Islet precursor cell (in vitro differentiated cells): ENCODE measurements around the gene PHACTR1.
"Not testable (repeated sequence)": the region's sequence is repeated elsewhere in the genome, so short reads cannot be mapped to it uniquely, and the experiment has no call there.

ENCODE experiments used
- DNase-seq: peaks from one replicate; pipeline ENCODE4 v3.0.0-alpha.2; 2018

The PHACTR1 gene

DNA sequence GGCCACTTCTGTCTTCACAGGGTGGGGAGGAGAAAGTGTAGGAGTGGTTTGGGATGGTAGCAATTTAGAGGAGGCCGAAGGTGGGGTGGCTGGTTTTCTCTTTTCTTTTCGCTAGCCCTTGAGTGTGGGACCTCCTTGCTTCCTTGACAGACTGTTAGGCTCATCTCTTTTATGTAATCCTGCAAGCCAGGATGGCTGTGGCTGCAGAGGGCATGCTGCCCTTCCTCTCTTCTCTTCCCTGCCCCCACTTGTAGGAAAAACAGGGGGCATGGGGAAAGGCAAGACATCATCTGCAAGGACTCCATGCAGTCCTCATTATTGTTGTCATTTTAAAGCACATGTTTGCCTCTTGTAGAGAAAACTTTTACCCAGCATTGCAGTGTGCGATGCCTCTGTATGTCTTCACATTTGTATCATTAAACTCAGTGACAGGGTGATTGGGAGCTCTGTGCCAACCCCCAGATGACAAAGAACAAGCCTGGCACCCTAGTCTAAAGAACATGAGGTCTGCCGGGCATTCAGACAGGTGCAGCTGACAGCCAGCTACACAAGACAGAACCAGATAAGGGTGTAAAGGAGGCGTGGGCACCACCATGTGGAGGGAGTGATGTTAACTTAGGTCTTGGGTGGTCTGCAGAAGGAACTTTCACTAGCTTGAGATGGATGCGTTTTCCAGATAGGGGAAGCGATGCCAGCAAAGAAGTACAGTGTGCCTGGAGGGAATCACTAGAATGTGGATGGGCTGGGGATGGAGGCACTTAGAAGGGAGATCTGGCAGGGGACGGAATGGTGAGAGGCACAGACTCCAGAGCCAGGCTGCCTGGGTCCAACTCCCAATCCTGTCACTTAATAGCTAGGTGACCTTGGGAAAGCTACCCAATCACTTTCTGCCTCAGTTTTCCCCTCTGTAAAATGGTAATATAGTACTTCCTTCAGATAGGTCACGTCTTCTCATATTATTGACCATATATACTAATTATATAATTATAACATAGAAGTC, 404.2 kb downstream of the PHACTR1 start:
- DNase-seq = no peak

DNA sequence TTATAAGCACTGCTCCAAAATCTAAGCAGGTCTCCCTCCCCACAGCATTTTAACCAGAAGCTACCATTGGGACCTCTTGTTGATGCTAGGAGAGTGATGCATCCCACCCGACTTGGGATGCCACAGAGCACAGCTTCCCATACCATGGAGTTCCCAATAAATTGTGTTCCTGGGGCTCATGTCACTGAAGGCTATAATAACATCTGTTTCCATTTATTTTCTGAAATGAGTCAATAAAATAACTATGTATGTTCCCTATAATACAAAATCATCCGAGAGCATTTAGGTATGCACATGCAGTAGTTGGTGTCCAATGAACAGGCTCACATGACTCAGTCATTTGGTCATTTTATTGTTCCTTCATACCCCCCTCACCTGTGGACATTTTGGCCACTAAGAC, 407.6 kb downstream of the PHACTR1 start:
- DNase-seq = no peak

DNA sequence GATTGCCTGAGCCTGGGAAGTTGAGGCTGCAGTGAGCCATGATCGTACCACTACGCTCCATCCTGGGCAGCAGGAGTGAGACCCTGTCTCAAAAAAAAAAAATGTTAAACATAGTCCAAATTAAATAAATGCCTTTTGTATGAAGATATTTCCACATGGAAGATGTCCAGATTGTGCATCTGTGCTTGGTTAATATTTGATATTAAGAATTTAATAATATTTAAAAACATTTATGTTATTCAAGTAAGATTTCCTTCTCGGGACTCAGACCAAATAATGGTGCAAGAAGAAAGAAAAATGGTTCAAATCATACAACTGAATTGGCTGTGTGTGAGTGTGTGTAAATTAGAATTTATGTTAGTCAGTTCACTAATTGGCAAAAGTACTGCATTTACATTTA, 409.3 kb downstream of the PHACTR1 start:
- no peak for DNase-seq

DNA sequence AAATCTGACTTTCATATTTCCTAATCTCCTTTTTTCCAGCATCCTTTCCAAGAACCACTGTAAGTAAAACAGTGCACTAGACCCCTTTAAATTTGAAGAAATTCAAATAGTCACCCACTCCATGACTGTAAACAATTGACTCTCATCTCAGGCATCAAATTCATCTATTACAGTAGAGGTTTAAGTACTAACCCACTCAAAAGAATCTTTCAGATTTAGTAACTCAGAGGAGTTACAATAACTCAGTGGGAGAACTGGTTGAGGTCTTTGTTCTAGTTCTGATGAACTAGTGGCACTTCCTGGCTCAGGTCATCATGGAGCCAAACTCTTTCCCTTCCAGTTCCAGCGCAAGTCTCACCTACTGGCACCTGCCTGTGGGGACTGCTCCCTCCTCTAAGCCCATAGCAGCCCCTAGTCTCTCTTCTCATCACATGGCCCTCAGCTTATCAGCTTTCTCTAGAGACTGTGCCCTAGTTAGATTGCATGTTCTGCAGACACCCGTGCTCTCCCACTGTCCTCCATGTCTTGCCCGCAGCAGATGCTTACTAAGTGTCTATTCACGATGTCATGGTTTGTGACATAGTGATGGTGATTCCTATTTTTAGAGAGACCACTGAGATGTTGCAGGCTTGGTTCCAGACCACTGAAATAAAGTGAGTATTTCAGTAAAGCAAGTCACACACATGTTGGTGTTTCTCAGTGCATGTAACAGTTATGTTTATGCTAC, 415.5 kb downstream of the PHACTR1 start:
- DNase-seq = no peak

DNA sequence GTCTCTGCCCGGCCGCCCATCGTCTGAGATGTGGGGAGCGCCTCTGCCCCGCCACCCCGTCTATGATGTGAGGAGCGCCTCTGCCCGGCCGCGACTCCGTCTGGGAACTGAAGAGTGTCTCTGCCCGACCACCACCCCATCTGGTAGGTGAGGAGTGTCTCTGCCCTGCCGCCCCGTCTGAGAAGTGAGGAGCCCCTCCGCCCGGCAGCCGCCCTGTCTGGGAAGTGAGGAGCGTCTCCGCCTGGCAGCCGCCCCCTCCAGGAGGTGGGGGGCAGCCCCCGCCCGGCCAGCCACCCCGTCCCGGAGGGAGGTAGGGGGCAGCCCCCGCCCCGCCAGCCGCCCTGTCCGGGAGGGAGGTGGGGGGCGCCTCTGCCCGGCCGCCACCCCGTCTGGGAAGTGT, 417.3 kb downstream of the PHACTR1 start:
- not testable (repeated sequence) for DNase-seq

DNA sequence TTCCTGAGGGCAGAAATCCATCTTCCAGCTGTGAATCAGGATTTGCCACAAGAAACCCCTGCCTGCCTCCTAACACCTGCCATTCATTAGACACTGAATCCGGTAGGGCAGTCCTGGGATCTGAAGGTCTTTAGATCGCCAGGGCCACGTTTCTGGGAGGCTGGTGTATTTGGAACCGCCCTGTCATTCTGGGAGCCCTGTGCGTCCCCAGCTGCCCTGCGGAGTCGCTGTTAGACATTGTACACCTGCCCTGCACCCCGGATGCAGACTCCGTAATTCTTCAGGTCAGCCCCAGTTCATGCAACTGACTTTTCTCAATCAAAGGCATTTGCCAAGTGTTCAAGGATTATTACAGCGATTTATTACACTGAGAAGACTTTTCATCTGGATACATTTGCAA, 418.6 kb downstream of the PHACTR1 start:
- DNase-seq = no peak

DNA sequence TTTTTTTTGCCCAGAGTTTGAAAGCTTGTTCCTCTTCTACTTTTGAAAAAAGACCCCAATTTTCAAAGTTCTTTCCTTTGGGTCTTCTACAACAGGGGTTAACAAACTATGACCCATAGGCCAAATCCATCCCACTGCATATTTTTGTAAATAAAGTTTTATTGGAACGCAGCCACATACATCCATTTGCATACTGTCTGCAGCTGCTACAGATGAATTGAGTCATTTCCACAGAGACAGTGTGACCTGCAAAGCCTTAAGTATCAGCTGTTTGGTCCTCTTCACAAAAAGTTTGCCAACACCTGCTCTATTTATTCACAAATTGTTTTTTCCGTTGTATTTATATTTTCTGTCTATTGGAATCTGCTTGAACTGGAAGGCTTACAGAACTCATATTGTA, 422.6 kb downstream of the PHACTR1 start:
- no peak for DNase-seq

DNA sequence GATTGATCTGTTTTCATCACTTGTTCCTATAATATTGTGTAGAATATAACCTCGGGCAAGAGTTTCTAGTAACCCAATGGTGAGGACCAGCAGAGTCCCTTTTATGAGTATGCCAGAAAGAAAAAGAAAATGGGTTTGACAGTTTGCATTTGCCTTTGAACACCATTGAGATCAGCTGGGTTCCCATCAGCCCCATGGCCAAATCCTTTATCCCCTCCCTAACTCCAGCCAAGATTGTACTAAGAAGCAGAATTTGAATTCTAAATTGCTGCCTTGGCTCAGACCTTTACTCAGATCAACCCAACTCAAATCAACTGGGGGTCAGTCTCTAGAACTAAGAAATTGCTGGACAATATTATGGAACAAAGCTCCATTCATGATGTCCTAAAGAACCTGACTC, 424.4 kb downstream of the PHACTR1 start:
- DNase-seq = no peak

DNA sequence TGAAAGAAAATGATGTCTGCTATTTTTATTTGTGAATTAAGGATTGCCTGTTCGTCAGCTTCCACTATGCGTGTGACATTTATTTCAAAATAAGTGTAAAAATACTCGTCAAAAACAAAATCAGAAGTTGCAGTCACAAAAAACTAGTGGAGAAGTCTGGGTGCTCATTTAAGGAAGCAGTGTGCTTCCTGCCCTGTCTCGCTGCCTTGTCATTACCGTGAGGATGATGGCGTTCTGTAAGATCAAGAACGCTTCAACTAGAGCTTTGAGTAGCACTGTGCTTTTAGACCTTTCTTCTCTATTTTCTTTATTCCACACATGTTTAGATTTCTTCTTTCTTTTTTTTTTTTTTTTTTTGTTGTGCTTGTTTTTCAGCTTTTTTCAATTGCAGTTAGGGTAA, 424.8 kb downstream of the PHACTR1 start:
- no peak for DNase-seq

DNA sequence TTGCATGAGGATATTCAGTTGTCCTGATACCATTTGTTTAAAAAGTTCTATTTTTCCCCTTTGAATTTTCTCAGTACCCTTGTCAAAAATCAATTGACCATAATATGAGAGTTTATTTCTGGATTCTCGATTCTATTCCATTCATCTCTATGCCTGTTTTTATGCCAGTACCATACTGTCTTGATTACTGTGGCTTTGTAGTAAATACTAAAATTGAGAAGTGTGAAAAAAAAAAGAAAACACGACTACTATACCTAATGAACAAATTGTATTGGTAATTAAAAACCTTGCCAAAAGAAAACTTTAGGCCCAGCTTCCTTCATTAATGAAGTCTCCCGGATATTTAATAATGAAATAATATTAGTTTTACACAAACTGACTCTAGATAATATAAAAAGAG, 426.0 kb downstream of the PHACTR1 start:
- no peak for DNase-seq

DNA sequence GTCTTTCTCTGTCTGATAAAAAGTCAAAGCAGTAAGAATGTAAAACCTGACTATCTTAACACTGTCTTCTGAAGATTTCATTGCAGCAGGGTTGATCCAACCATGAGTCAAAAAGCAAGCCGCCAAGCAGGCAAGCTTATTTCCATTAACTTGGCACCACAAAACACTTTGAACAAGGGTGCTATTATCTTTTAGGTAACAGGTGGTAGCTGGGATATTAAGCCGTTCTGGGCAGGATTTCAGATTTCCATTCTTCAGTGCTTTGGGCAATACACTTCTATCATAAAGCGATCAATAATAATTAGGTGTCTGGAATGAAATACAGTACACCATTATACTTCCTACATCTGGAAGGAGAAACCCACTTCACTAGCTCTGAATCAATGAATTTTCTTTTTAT, 429.9 kb downstream of the PHACTR1 start:
- DNase-seq = no peak

DNA sequence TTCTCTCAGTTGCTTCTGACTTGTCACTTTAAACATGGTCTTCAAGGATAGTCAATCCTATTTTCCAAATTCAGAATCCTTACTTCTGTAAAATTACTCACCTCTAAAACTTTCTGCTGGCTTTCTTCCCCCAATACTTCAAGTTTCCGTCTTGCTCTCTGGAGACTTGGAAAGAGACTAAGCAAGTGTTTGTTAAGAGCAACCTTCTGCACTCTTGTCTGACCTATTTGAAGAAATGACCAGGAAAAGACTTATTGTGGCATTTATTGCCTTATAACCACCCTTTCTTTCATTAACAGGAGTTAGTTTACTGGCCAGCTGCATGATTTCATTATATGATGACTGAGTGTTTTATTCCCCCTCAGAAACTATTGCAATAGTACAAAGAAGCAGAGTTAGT, 430.8 kb downstream of the PHACTR1 start:
- DNase-seq = no peak

DNA sequence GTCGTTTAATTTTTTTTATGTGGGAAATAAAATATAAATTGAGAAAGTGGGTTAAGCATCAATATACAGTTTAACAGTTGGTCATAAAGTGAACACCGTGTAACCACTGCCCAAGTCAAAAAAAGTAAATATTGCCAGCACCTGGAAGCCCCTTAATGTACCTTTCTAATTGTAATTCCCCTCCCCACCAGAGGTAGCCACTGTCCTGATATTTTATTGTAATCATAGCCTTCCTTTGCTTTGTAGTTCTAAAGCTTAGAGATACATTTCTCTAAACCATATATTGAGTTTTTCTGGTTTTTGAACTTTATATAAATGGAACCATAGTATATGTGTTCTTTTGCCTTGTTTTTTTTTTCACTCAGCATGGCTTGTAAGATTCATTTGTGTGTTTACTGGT, 431.2 kb downstream of the PHACTR1 start:
- DNase-seq = no peak

DNA sequence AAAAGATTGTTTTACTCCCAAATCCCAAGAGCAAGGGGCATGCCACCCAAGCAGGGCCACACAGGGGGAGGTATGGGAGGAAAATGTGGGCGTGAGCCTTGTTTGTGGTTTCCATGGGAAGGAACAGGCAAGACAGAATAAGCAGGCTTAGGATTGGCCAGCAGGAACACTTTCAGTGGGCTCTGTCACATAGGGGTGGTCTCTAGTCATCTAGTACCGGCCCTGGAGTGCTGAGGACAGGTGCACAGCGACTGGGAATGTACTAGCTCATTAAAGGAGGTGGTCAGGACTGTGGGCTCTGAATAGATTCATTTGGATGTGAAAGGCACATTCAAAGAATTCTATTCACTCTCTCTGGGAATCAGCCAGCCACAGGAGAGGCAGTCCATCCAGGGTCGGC, 436.2 kb downstream of the PHACTR1 start:
- no peak for DNase-seq

DNA sequence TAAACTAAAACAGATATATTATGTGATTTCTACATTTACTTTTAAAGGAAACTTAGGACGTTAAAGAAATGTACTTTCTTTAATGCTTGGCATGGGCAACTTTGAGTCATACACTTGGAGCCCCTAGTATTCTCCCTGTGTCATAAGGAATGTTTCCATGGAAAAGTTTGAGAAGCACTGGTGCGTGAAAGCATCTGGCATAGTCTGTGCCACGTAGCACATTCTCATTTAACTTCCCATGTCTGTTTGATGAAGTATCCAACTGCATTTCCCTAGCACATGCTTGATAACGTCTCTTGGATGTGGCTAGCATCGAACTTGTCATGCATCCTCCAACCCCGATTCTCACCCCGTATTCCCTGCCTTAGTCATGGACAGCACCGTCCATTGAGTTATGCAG, 439.8 kb downstream of the PHACTR1 start:
- no peak for DNase-seq

DNA sequence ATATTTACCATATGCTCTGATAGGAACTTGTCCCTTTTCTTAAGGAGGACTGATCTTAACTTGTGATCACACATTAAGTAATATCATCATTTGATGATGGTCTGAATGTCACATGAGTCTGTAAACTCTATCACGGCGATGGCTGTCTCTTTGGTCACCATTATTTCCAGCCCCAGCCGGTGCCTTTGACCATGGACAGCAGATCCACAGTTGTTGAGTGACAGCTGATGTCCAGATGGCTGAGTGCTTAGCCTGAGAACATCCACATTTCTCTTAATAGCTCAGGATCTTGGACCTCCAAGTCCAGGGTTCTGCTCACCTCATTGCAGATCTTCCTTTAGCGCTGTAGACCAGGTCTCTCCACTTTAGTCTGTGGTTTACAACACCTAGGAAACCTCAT, 440.7 kb downstream of the PHACTR1 start:
- no peak for DNase-seq

DNA sequence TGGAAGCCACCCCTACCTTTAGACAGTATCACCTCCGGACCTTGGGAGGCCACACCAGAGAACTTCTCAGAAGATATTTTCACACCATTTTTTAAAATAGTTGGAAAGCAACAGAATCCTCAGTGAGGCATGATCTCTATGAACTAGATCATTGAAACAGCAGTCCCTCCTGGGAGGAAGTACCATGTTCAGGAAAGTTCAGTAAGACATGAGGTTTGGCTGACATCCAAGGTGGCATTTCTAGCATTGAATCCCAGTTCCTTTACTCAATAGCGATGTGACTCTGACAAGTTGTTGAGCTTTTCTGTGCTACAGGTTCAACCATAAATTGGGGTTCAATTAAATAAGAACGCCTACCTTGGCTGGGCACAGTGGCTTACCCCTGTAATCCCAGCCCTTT, 442.7 kb downstream of the PHACTR1 start:
- no peak for DNase-seq

DNA sequence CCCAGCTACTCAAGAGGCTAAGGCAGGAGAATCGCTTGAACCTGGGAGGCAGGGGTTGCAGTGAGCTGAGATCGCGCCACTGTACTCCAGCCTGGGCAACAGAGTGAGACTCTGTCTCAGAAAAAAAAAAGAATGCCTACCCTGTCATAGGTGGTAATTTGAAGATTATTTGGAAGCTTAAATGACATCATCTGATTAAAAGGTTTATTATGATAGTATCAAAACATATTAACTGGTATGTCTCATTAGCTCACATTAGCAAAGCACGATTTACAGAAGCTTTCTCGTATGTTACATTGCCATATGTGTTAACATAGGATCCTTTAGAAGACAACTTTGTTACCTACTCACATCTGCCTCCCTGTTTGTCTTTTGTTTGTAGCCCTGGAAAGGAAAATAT, 443.3 kb downstream of the PHACTR1 start:
- DNase-seq = not testable (repeated sequence)

DNA sequence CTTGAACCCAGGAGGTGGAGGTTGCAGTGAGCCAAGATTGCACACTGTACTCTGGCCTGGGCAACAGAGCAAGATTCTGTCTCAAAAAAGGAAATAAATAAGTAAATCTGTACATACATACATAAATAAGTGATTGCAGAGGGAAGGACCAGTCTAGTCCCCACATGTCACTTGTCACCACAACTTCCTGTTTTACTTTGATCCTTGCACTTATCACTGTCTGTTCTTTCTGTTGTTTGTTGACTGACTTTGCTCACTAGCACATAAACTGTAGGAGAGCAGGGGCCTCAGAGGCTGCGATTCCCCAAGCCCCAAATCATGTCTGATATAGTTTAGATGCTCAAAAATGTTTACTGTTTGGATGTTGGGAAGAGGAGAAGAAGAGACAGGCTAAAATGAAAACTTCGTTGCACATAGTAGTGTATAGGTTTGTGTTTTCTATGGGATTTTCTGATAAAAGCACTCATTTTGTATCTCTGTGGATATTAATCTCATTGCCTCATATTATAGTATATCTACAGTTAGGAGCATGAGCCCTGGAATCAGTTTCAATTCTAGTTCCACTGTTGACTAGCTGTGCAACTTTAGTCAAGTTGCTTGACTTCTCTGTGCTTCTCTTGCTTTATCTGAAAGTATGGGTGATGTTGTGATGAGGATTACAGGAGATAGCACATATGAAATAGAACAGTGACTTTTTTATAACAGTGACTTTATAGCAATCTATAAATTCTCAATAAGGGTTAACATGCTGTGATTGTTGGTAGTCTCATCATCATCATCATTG, 446.8 kb downstream of the PHACTR1 start:
- no peak for DNase-seq

DNA sequence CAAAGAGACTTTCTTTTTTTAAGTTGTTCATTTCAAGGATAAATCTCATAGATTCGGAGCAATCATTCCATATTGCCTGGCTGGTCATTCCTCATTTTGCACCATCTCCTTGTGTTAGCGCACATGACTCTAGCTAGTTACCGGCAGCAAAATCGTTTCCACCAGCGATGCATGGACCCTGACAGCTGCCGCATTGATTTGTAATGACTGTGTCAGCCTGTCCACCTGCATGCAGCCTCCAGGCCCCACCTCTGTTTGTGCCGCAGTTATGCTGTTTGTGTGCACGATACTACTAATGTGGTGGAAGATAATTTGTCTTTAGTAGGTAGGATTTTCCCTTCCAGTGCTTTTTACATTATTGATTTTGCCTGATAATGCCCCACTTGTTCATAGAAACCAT, 447.7 kb downstream of the PHACTR1 start:
- DNase-seq = no peak

DNA sequence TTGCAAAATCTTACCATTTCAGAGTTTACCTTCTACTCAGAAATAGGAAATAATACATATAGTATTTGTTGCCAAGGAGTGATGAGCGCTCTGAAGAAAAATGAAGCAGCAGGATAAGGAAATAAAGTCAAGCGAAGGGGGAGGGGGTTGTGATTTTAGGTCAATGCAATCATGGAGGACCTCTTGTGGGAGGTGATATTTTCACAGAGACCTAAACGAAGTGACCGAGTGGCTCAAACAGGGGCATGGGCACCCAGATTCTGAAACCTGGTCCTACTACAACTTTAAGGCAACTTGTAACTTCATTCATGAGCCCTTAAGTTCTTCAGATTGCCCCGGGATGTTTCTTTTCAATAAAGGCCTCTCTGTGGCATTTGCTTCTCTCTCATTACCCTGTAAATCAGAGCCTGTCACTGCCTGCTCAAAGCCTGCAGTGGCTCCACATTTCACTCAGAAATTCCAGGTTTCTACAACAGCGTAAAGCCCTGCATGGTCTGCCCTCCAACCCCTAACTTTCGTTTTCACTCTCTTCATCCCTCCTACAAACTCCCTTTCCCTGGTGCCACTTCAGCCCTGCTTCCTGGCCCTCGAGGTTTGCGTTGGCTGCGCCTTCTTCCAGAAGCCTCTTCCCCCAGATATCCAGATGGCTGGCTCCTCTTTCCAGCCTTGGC, 449.1 kb downstream of the PHACTR1 start:
- DNase-seq = no peak

DNA sequence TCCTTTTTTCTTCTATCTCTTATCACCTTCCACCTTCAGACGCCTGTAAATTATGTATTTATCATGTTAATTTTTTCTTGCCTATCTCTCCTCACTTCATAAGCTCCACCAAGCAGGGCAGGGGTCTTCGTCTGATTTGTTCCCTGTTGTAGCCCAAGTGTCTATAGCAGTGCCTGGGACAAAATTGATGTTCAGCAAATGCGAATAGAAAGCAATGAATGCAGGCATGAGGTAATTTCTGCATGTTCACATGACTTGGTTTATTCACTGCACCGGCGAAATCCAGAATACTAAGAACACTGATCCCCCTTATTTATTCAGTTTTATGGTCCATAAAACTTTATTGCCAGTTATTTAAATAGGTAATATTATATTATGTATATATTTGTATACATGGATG, 449.7 kb downstream of the PHACTR1 start:
- no peak for DNase-seq

DNA sequence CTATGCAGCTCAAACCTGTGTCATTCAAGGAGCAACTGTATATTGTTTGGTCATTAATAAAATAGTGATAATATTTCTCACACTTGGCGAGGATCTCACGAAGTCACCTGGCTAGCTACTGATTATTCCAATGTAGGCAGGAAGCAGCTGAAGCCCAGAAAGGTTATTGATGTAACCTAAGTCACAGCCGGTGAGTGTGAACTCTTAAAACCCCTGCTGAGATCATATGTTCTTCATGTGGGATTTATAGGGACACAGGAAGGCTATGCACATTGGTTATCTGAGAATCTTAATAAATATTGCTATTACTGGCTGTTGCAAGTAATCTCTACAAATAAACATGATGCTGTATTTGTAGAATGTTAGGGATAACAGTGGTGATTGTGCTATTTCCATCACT, 450.3 kb downstream of the PHACTR1 start:
- no peak for DNase-seq
